HG03460 (cell line): ENCODE results near the gene SLC15A2.

Experiments
- ATAC-seq: cut with Tn5 transposase; IDR thresholded peaks from one replicate; pipeline ENCODE4 v1.9.1; 2021; ENCODE audit not compliant: unreplicated experiment

SLC15A2 gene

GRCh38 chr3:121979246-121979645 is 85.0 kb downstream of the SLC15A2 start:
- no peak for ATAC-seq

GRCh38 chr3:121979734-121980449 is 85.7 kb downstream of the SLC15A2 start:
- no peak for ATAC-seq

GRCh38 chr3:121980450-121980796 is 86.2 kb downstream of the SLC15A2 start:
- no peak for ATAC-seq

GRCh38 chr3:121981473-121981872 is 87.3 kb downstream of the SLC15A2 start:
- ATAC-seq = no peak

GRCh38 chr3:121985846-121986245 is 91.6 kb downstream of the SLC15A2 start:
- no peak for ATAC-seq

- no peak for ATAC-seq
These were observed 93.9 kb downstream of the SLC15A2 start for GRCh38 chr3:121988146-121988545.

- ATAC-seq = no peak
These were observed 95.7 kb downstream of the SLC15A2 start for GRCh38 chr3:121989943-121990342.

GRCh38 chr3:121992601-121993560 is 98.7 kb downstream of the SLC15A2 start:
- peak; percentile 55 for ATAC-seq
